H9 (cell line): ENCODE data around the gene TSFM. TPM values are rescaled to one million over a fixed set of nuclear protein-coding genes. Genes with fewer than 3 reads are reported as not detected.

ENCODE experiments used
- DNase-seq: peaks from one replicate; pipeline ENCODE4 v3.0.0-alpha.2; 2017
- H2AFZ ChIP-seq: one replicate; pipeline ENCODE4 v1.6.1; 2013; ENCODE audit warnings: mild to moderate bottlenecking, low read length, control low read depth, moderate library complexity
- H2AK5ac ChIP-seq: 2 replicates; pipeline ENCODE4 v1.6.1; 2013; ENCODE audit warnings: low read length, control low read depth, mixed read lengths; ENCODE audit not compliant: insufficient read length
- H2BK120ac ChIP-seq: one replicate; pipeline ENCODE4 v1.6.1; 2013; ENCODE audit warnings: low read depth, mild to moderate bottlenecking, low read length, control low read depth, inconsistent platforms; ENCODE audit not compliant: poor library complexity, severe bottlenecking
- H2BK12ac ChIP-seq: 2 replicates; pipeline ENCODE4 v1.6.1; 2013; ENCODE audit warnings: low read length, control low read depth, mixed read lengths, low read depth; ENCODE audit not compliant: insufficient read length
- H2BK15ac ChIP-seq: 2 replicates; pipeline ENCODE4 v1.6.1; 2013; ENCODE audit warnings: low read depth, low read length, control low read depth
- H2BK20ac ChIP-seq: one replicate; pipeline ENCODE4 v1.6.1; 2013; ENCODE audit warnings: low read depth, mild to moderate bottlenecking, low read length, control low read depth, inconsistent platforms; ENCODE audit not compliant: poor library complexity, severe bottlenecking
- H2BK5ac ChIP-seq: 2 replicates; pipeline ENCODE4 v1.6.1; 2013; ENCODE audit warnings: low read length, control low read depth, mixed read lengths; ENCODE audit not compliant: insufficient read length
- H3K14ac ChIP-seq: 2 replicates; pipeline ENCODE4 v1.6.1; 2013; ENCODE audit warnings: low read length, control low read depth; ENCODE audit not compliant: insufficient read depth
- H3K18ac ChIP-seq: 2 replicates; pipeline ENCODE4 v1.6.1; 2013; ENCODE audit warnings: low read depth, mild to moderate bottlenecking, mixed read lengths, low read length, control low read depth; ENCODE audit not compliant: insufficient read length
- H3K23ac ChIP-seq: 2 replicates; pipeline ENCODE4 v1.6.1; 2013; ENCODE audit warnings: low read length, control low read depth, mixed read lengths, low read depth; ENCODE audit not compliant: insufficient read length
- H3K23me2 ChIP-seq: 2 replicates; pipeline ENCODE4 v1.6.1; 2013; ENCODE audit warnings: low read depth, mild to moderate bottlenecking, mixed read lengths, low read length, control low read depth; ENCODE audit not compliant: insufficient read length, poor library complexity, severe bottlenecking
- H3K27ac ChIP-seq: 2 replicates; pipeline ENCODE4 v1.5.1; 2013; ENCODE audit warnings: low read length, control low read depth, mixed read lengths, low read depth; ENCODE audit not compliant: insufficient read length
- H3K27me3 ChIP-seq: 2 replicates; pipeline ENCODE4 v1.6.1; 2013; ENCODE audit warnings: low read length, control low read depth, inconsistent platforms; ENCODE audit not compliant: insufficient read depth
- H3K4ac ChIP-seq: 2 replicates; pipeline ENCODE4 v1.6.1; 2013; ENCODE audit warnings: low read depth, mild to moderate bottlenecking, control low read depth, inconsistent platforms, low read length, moderate library complexity
- H3K4me1 ChIP-seq: 2 replicates; pipeline ENCODE4 v1.6.1; 2013; ENCODE audit warnings: low read length, control low read depth, inconsistent platforms; ENCODE audit not compliant: insufficient read depth
- H3K4me2 ChIP-seq: 2 replicates; pipeline ENCODE4 v1.6.1; 2013; ENCODE audit warnings: low read length, control low read depth, mixed read lengths; ENCODE audit not compliant: insufficient read length, insufficient read depth
- H3K56ac ChIP-seq: 2 replicates; pipeline ENCODE4 v1.6.1; 2013; ENCODE audit warnings: low read depth, mild to moderate bottlenecking, mixed read lengths, low read length, control low read depth; ENCODE audit not compliant: insufficient read length
- H3K79me1 ChIP-seq: 2 replicates; pipeline ENCODE4 v1.6.1; 2013; ENCODE audit warnings: low read depth, mild to moderate bottlenecking, moderate library complexity, low read length, control low read depth, inconsistent platforms; ENCODE audit not compliant: insufficient read depth, poor library complexity, severe bottlenecking
- H3K79me2 ChIP-seq: 2 replicates; pipeline ENCODE4 v1.6.1; 2013; ENCODE audit warnings: low read length, control low read depth, inconsistent platforms; ENCODE audit not compliant: insufficient read depth
- H3K9ac ChIP-seq: 2 replicates; pipeline ENCODE4 v1.6.1; 2013; ENCODE audit warnings: low read length, control low read depth, mixed read lengths; ENCODE audit not compliant: insufficient read length; ENCODE audit errors: extremely low read depth
- H3K9me3 ChIP-seq: one replicate; pipeline ENCODE4 v1.6.1; 2013; ENCODE audit warnings: low read depth, low read length, inconsistent platforms; ENCODE audit not compliant: control insufficient read depth
- H3T11ph ChIP-seq: one replicate; pipeline ENCODE4 v1.6.1; 2013; ENCODE audit warnings: mild to moderate bottlenecking, low read length, control low read depth, inconsistent platforms
- H4K20me1 ChIP-seq: one replicate; pipeline ENCODE4 v1.6.1; 2013; ENCODE audit not compliant: control insufficient read depth, insufficient read length, insufficient read depth
- H4K5ac ChIP-seq: 2 replicates; pipeline ENCODE4 v1.6.1; 2013; ENCODE audit warnings: low read depth, mild to moderate bottlenecking, mixed read lengths, low read length, control low read depth; ENCODE audit not compliant: insufficient read length
- H4K8ac ChIP-seq: replicated peaks from 2 replicates; pipeline ENCODE4 v1.6.1; 2013; ENCODE audit warnings: low read length, control low read depth, mixed read lengths, low read depth; ENCODE audit not compliant: insufficient read length
- H4K91ac ChIP-seq: 2 replicates; pipeline ENCODE4 v1.6.1; 2013; ENCODE audit warnings: low read depth, mild to moderate bottlenecking, moderate library complexity, mixed read lengths, low read length, control low read depth; ENCODE audit not compliant: insufficient read length
- H3K27ac Mint-ChIP-seq, 3 experiments: 2 replicates in 2 of 3; 3 replicates in 1 of 3; pipeline ENCODE4 v1.8.0; 2020 to 2021; ENCODE audit warnings: mixed read lengths in 3 of 3, mild to moderate bottlenecking in 1 of 3, moderate library complexity in 1 of 3
- H3K27me3 Mint-ChIP-seq: 2 replicates; pipeline ENCODE4 v1.8.0; 2021; ENCODE audit warnings: low read depth, mild to moderate bottlenecking, moderate library complexity, mixed read lengths
- H3K36me3 Mint-ChIP-seq, 3 experiments: 2 replicates in 2 of 3; 3 replicates in 1 of 3; pipeline ENCODE4 v1.8.0; 2020 to 2021; ENCODE audit warnings: low read depth in 3 of 3, mixed read lengths in 3 of 3; ENCODE audit not compliant: insufficient read depth in 1 of 3
- H3K4me1 Mint-ChIP-seq, 2 experiments: 2 replicates each; pipeline ENCODE4 v1.8.0; 2020; ENCODE audit warnings: mixed read lengths in 2 of 2
- H3K4me3 Mint-ChIP-seq, 2 experiments: 2 replicates in 1 of 2; 3 replicates in 1 of 2; pipeline ENCODE4 v1.8.0; 2020 to 2021; ENCODE audit warnings: mild to moderate bottlenecking in 2 of 2, mixed read lengths in 2 of 2, moderate library complexity in 1 of 2
- H3K9me3 Mint-ChIP-seq, 2 experiments: 2 replicates in 1 of 2; 3 replicates in 1 of 2; pipeline ENCODE4 v1.8.0; 2020; ENCODE audit warnings: mild to moderate bottlenecking in 2 of 2, mixed read lengths in 2 of 2, moderate library complexity in 1 of 2
- CTCF ChIP-seq: fragments of 200-600 bp; sonication (generic); conservative IDR thresholded peaks from 3 replicates; pipeline ENCODE4 v1.8.0; 2021; ENCODE audit warnings: antibody characterized with exemption, mild to moderate bottlenecking
- WGBS: extraction: QIAGEN DNeasy Blood & Tissue Kit; methylation state at CpG from one replicate; pipeline ENCODE4 v1.1.7; 2013; ENCODE audit warnings: missing lambda C conversion rate, low lambda C conversion rate, mixed read lengths; ENCODE audit not compliant: insufficient read length; ENCODE audit errors: extremely low coverage; 5-methylcytosine and 5-hydroxymethylcytosine counted together
- total RNA-seq: library from RNA; stranded (reverse); gene quantifications from 2 replicates; pipeline ENCODE4 v1.2.1, GENCODE V29; 2021

The TSFM gene
- total RNA-seq, 1 experiment from 2014 or later: 50.2 TPM

GRCh38 chr12:57777911-57778310 is 4.7 kb upstream of the TSFM start:
- H2BK12ac ChIP-seq: no peak overlapping the region
- TF ChIP-seq CTCF: no peak
- WGBS: no CpG with 5 or more reads among the region's 7 CpGs

More at GRCh38 chr12:57777911-57778310, 4.7 kb upstream of the TSFM start:
- H4K5ac ChIP-seq: no peak overlapping the region
- no peak overlapping the region for H2BK15ac ChIP-seq
- peaks cover 2% of the 10 kb centered on the region for H3K23me2 ChIP-seq
- H3K4me1 ChIP-seq: no peaks in the 10 kb centered on the region
- no peak overlapping the region for H2AK5ac ChIP-seq
- no peaks in the 10 kb centered on the region for H3K27me3 ChIP-seq
- peaks cover 5% of the 10 kb centered on the region; the same call in 1 of the 2 replicates for H3K27me3 Mint-ChIP-seq
- no peak overlapping the region for H3K4me3 Mint-ChIP-seq
- no peak overlapping the region for H3K9ac ChIP-seq
- H3K9me3 Mint-ChIP-seq: peaks cover 0 to 2% of the 10 kb centered on the region in 2 experiments; a peak in 2 of 5 replicates
- H3K79me1 ChIP-seq: no peaks in the 10 kb centered on the region
- no peak overlapping the region for H4K91ac ChIP-seq
- H4K8ac ChIP-seq: no peak overlapping the region
- H3K27ac ChIP-seq: no peak overlapping the region
- peaks cover 0 to 8% (median 2%) of the 10 kb centered on the region in 3 experiments; a peak in 4 of 7 replicates for H3K36me3 Mint-ChIP-seq
- no peak overlapping the region for H3K56ac ChIP-seq
- H2BK120ac ChIP-seq: no peak overlapping the region
- no peak for DNase-seq
- H3K4ac ChIP-seq: no peak overlapping the region
- H3K27ac Mint-ChIP-seq: no peak overlapping the region
- H4K20me1 ChIP-seq: no peaks in the 10 kb centered on the region
- H3K9me3 ChIP-seq: no peaks in the 10 kb centered on the region
- H2BK20ac ChIP-seq: no peak overlapping the region
- no peak overlapping the region for H3K14ac ChIP-seq
- H3K4me1 Mint-ChIP-seq: peaks cover under 1 to 5% of the 10 kb centered on the region in 2 experiments; a peak in 3 of 4 replicates
- H3K23ac ChIP-seq: no peak overlapping the region
- no peak overlapping the region for H2BK5ac ChIP-seq
- H3K79me2 ChIP-seq: no peaks in the 10 kb centered on the region; the same call in 1 of the 2 replicates
- no peak overlapping the region for H3K18ac ChIP-seq
- H3T11ph ChIP-seq: no peak overlapping the region
- no peak overlapping the region for H2AFZ ChIP-seq
- no peak overlapping the region for H3K4me2 ChIP-seq
